ENCODE results near the gene RPS6KA6. TPM values are rescaled to one million over a fixed set of nuclear protein-coding genes. Genes with fewer than 3 reads are reported as not detected.

The RPS6KA6 gene
- total RNA-seq, 3 donors from 2014 or later (not counting 1 experiment from before 2014, with no cell fraction given), result not detected

DNA sequence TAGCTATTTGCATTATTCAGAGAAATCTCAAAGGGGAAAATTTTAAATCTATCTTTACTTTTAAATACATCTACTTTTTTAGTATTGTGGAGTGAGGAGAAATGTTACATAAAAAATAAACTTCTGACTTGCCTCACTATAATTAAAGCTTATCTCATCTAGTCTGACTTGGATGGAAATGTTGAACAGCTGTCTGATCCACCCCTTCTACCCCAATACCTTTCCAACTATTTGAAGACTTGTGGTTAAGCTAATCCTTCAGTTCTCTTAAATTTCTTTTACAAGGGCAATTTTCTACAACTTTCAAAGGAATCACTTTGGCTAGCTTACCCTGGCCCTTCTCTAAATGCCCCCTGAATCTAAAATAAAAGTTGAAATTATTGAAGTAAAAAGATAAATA, 17.3 kb upstream of the RPS6KA6 start:
- TF ChIP-seq, protein P1, sequence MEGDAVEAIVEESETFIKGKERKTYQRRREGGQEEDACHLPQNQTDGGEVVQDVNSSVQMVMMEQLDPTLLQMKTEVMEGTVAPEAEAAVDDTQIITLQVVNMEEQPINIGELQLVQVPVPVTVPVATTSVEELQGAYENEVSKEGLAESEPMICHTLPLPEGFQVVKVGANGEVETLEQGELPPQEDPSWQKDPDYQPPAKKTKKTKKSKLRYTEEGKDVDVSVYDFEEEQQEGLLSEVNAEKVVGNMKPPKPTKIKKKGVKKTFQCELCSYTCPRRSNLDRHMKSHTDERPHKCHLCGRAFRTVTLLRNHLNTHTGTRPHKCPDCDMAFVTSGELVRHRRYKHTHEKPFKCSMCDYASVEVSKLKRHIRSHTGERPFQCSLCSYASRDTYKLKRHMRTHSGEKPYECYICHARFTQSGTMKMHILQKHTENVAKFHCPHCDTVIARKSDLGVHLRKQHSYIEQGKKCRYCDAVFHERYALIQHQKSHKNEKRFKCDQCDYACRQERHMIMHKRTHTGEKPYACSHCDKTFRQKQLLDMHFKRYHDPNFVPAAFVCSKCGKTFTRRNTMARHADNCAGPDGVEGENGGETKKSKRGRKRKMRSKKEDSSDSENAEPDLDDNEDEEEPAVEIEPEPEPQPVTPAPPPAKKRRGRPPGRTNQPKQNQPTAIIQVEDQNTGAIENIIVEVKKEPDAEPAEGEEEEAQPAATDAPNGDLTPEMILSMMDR (IDR thresholded peaks at IDR 0.05), result no peak

DNA sequence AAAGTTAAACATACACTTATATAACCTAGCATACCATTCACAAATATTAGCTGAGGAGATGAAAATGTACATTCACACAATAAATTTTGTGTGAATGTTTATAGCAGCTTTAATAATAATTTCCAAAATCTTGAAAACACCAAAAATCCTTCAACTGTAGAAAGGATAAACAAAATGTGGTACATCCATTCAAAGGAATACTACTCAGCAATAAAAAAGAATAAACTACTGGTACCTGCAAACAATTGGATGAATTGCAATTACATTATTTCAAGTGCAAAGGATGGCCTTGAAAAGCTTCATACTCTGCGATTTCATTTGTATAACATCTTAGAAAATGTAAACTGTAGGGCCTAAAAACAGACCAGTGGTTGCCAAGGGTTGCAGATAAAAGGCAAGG, 11.7 kb upstream of the RPS6KA6 start:
- Histone ChIP-seq H3K9me3 (ENCODE audit: control insufficient read depth, insufficient read depth, low read length) (no peaks in the 10 kb centered on the region), H3K4me1 (ENCODE audit: control insufficient read depth, insufficient read depth, low read length) (no peaks in the 10 kb centered on the region), H3K36me3 (ENCODE audit: control insufficient read depth, insufficient read depth, low read length) (no peaks in the 10 kb centered on the region), H3K4me3 (ENCODE audit: low read length) (no peak overlapping the region), H3K27ac (ENCODE audit: low read length) (no peak overlapping the region), H3K27me3 (ENCODE audit: control insufficient read depth, insufficient read depth, low read length) (no peaks in the 10 kb centered on the region)
- TF ChIP-seq, protein P1 (IDR thresholded peaks at IDR 0.05), result no peak
- 67% methylated on average over 1 of the region's 1 CpG for WGBS (ENCODE audit: insufficient coverage)
- H3K27me3 Mint-ChIP-seq (ENCODE audit: low read depth in 2 of 2), result no peaks in the 10 kb centered on the region
- no peak for ATAC-seq
- H3K4me3 Mint-ChIP-seq, result no peak overlapping the region
- peaks cover 4 to 6% of the 10 kb centered on the region in 2 donors for H3K9me3 Mint-ChIP-seq
- H3K27ac Mint-ChIP-seq, result no peak overlapping the region
- no peaks in the 10 kb centered on the region for H3K4me1 Mint-ChIP-seq
- intact Hi-C loops (cut with micrococcal nuclease), result no loop called here
- DNase-seq, result no peak
- H3K36me3 Mint-ChIP-seq, result no peaks in the 10 kb centered on the region

More for the DNA sequence above, 17.3 kb upstream of the RPS6KA6 start:
- Mint-ChIP-seq H3K4me1 (no peaks in the 10 kb centered on the region), H3K9me3 (peaks cover 4 to 7% of the 10 kb centered on the region in 2 donors), H3K36me3 (no peaks in the 10 kb centered on the region), H3K27ac (no peak overlapping the region), H3K4me3 (no peak overlapping the region), H3K27me3 (ENCODE audit: low read depth in 2 of 2) (no peaks in the 10 kb centered on the region)
- H3K27ac ChIP-seq (ENCODE audit: low read length), result no peak overlapping the region
- no peak overlapping the region for H3K4me3 ChIP-seq (ENCODE audit: low read length)
- DNase-seq (no peak), ATAC-seq (no peak)
- H3K9me3 ChIP-seq (ENCODE audit: control insufficient read depth, insufficient read depth, low read length), result no peaks in the 10 kb centered on the region
- intact Hi-C loops (cut with micrococcal nuclease), result no loop called here
- H3K4me1 ChIP-seq (ENCODE audit: control insufficient read depth, insufficient read depth, low read length), result no peaks in the 10 kb centered on the region
- no peaks in the 10 kb centered on the region for H3K27me3 ChIP-seq (ENCODE audit: control insufficient read depth, insufficient read depth, low read length)
- H3K36me3 ChIP-seq (ENCODE audit: control insufficient read depth, insufficient read depth, low read length), result no peaks in the 10 kb centered on the region

DNA sequence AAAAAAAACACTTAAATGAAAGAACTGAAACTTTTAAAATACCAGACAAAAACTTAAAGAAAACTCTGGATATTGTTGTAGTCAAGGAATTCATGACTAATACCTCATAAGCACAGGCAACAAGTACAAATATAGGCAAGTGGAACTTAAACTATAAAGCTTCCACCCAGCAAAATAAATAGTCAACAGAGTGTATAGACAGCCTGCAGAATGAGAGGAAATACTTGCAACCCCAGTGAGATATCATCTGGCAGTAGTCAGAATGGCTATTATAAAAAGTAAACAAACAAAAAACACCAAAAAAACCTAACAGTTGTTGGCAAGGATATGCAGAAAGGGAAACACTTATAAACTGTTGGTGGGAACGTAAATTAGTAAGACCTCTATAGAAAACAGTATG, 9.6 kb upstream of the RPS6KA6 start:
- TF ChIP-seq, protein P1 (IDR thresholded peaks at IDR 0.05), result no peak
- WGBS (ENCODE audit: insufficient coverage), result no CpG with 5 or more reads among the region's 1 CpG
- Histone ChIP-seq H3K4me1 (ENCODE audit: control insufficient read depth, insufficient read depth, low read length) (no peaks in the 10 kb centered on the region), H3K4me3 (ENCODE audit: low read length) (no peak overlapping the region), H3K27ac (ENCODE audit: low read length) (no peak overlapping the region), H3K36me3 (ENCODE audit: control insufficient read depth, insufficient read depth, low read length) (no peaks in the 10 kb centered on the region), H3K27me3 (ENCODE audit: control insufficient read depth, insufficient read depth, low read length) (no peaks in the 10 kb centered on the region), H3K9me3 (ENCODE audit: control insufficient read depth, insufficient read depth, low read length) (no peaks in the 10 kb centered on the region)
- Mint-ChIP-seq H3K27me3 (ENCODE audit: low read depth in 2 of 2) (no peaks in the 10 kb centered on the region), H3K36me3 (no peaks in the 10 kb centered on the region), H3K9me3 (peaks cover 4 to 6% of the 10 kb centered on the region in 2 donors), H3K4me3 (no peak overlapping the region), H3K27ac (no peak overlapping the region), H3K4me1 (no peaks in the 10 kb centered on the region)
- intact Hi-C loops (cut with micrococcal nuclease), result no loop called here
- no peak for DNase-seq
- ATAC-seq, result no peak

DNA sequence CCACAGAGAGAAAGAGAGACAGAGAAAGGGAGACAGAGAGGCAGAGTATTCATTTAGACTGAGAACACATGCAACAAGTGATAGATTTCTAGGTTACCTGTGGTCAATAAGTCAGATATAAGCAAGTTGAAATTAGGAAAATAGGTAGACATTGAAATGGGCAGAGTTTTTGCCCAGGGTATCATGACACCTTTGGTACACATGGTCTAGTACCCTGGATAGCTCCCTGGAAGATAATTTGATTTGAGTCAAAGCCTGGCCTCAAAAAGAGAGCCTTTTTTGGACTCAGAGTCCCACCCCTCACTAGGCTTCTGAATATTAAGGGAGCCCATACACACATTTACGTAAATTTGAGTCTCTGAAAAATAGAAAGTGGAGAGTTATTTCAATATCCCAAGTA, 4.0 kb upstream of the RPS6KA6 start:
- intact Hi-C loops (cut with micrococcal nuclease), result no loop called here
- ATAC-seq (no peak), DNase-seq (no peak)
- peaks cover 0 to 4% of the 10 kb centered on the region in 2 donors for H3K27me3 Mint-ChIP-seq (ENCODE audit: low read depth in 2 of 2)
- WGBS (ENCODE audit: insufficient coverage), result no CpG with 5 or more reads among the region's 1 CpG
- no peak overlapping the region for H3K4me3 Mint-ChIP-seq
- H3K4me1 Mint-ChIP-seq, result peaks cover 0 to 1% of the 10 kb centered on the region in 2 donors
- TF ChIP-seq, protein P1 (IDR thresholded peaks at IDR 0.05), result no peak
- Histone ChIP-seq H3K9me3 (ENCODE audit: control insufficient read depth, insufficient read depth, low read length) (no peaks in the 10 kb centered on the region), H3K27me3 (ENCODE audit: control insufficient read depth, insufficient read depth, low read length) (no peaks in the 10 kb centered on the region), H3K36me3 (ENCODE audit: control insufficient read depth, insufficient read depth, low read length) (no peaks in the 10 kb centered on the region), H3K4me1 (ENCODE audit: control insufficient read depth, insufficient read depth, low read length) (no peaks in the 10 kb centered on the region), H3K4me3 (ENCODE audit: low read length) (no peak overlapping the region), H3K27ac (ENCODE audit: low read length) (no peak overlapping the region)
- H3K27ac Mint-ChIP-seq, result no peak overlapping the region
- peaks cover 3 to 8% of the 10 kb centered on the region in 2 donors for H3K9me3 Mint-ChIP-seq
- no peaks in the 10 kb centered on the region for H3K36me3 Mint-ChIP-seq

Measured in natural killer cell (primary cell).